Mesenchymal stem cell (in vitro differentiated cells and primary cell): ENCODE measurements around the gene GABRG3.

Experiments used
- DNase-seq: peaks from one replicate; pipeline ENCODE4 v3.0.0-alpha.2; 2013
- H2AFZ ChIP-seq: one replicate; pipeline ENCODE4 v1.6.1; 2013; ENCODE audit warnings: low read depth, mild to moderate bottlenecking, control low read depth, inconsistent platforms, low read length, moderate library complexity
- H2AK5ac ChIP-seq: 2 replicates; pipeline ENCODE4 v1.6.1; 2013; ENCODE audit warnings: low read length, moderate library complexity, mild to moderate bottlenecking, inconsistent platforms; ENCODE audit not compliant: severe bottlenecking
- H2BK120ac ChIP-seq: one replicate; pipeline ENCODE4 v1.6.1; 2013; ENCODE audit warnings: low read depth, mild to moderate bottlenecking, inconsistent platforms, low read length, moderate library complexity
- H2BK12ac ChIP-seq, 2 experiments: one replicate each; pipeline ENCODE4 v1.6.1; 2013; ENCODE audit warnings: inconsistent platforms in 2 of 2, low read length in 2 of 2, mild to moderate bottlenecking in 2 of 2, moderate library complexity in 2 of 2, control low read depth in 1 of 2
- H2BK15ac ChIP-seq: one replicate; pipeline ENCODE4 v1.6.1; 2013; ENCODE audit warnings: mild to moderate bottlenecking, low read depth, inconsistent platforms; ENCODE audit not compliant: poor library complexity, severe bottlenecking
- H2BK5ac ChIP-seq: 2 replicates; pipeline ENCODE4 v1.6.1; 2013; ENCODE audit warnings: low read depth, mild to moderate bottlenecking, low read length, control low read depth, inconsistent platforms; ENCODE audit not compliant: poor library complexity, severe bottlenecking
- H3K14ac ChIP-seq, 2 experiments: one replicate each; pipeline ENCODE4 v1.6.1; 2013; ENCODE audit warnings: inconsistent platforms in 2 of 2, low read length in 2 of 2, control low read depth in 1 of 2, mild to moderate bottlenecking in 1 of 2, moderate library complexity in 1 of 2
- H3K18ac ChIP-seq, 2 experiments: one replicate each; pipeline ENCODE4 v1.6.1; 2013; ENCODE audit warnings: inconsistent platforms in 2 of 2, low read length in 2 of 2, control low read depth in 1 of 2, low read depth in 1 of 2, mild to moderate bottlenecking in 1 of 2
- H3K23ac ChIP-seq, 2 experiments: one replicate each; pipeline ENCODE4 v1.6.1; 2013; ENCODE audit warnings: inconsistent platforms in 2 of 2, low read length in 2 of 2, mild to moderate bottlenecking in 2 of 2, moderate library complexity in 2 of 2, control low read depth in 1 of 2
- H3K27ac ChIP-seq: 2 replicates; pipeline ENCODE4 v1.5.1; 2013; ENCODE audit warnings: mild to moderate bottlenecking, moderate library complexity, low read length, control low read depth, inconsistent platforms; ENCODE audit not compliant: poor library complexity, severe bottlenecking
- H3K27me3 ChIP-seq, 2 experiments: 2 replicates each; pipeline versions ENCODE4 v1.6.1 to v1.7.0; 2013; ENCODE audit warnings: low read length in 2 of 2, mild to moderate bottlenecking in 2 of 2, moderate library complexity in 2 of 2, control low read depth in 1 of 2, inconsistent platforms in 1 of 2; ENCODE audit not compliant: control insufficient read depth in 1 of 2, insufficient read depth in 1 of 2
- H3K36me3 ChIP-seq, 2 experiments: 2 replicates each; pipeline versions ENCODE4 v1.6.1 to v1.7.0; 2013; ENCODE audit warnings: low read length in 2 of 2, control low read depth in 1 of 2, inconsistent platforms in 1 of 2, low read depth in 1 of 2, mild to moderate bottlenecking in 1 of 2; ENCODE audit not compliant: insufficient read depth in 2 of 2, control insufficient read depth in 1 of 2
- H3K4ac ChIP-seq, 2 experiments: one replicate each; pipeline ENCODE4 v1.6.1; 2013; ENCODE audit warnings: inconsistent platforms in 2 of 2, low read length in 2 of 2, mild to moderate bottlenecking in 2 of 2, moderate library complexity in 2 of 2, control low read depth in 1 of 2, low read depth in 1 of 2
- H3K4me1 ChIP-seq: 2 replicates; pipeline ENCODE4 v1.6.1; 2013; ENCODE audit warnings: low read depth, low read length, control low read depth; ENCODE audit not compliant: control insufficient read depth, insufficient read depth
- H3K4me2 ChIP-seq: 2 replicates; pipeline ENCODE4 v1.6.1; 2013; ENCODE audit warnings: low read length, mild to moderate bottlenecking, inconsistent platforms; ENCODE audit not compliant: poor library complexity, severe bottlenecking
- H3K4me3 ChIP-seq, 2 experiments: 2 replicates each; pipeline versions ENCODE4 v1.5.1 to v1.7.0; 2013; ENCODE audit warnings: low read length in 2 of 2, mild to moderate bottlenecking in 2 of 2, control low read depth in 1 of 2, low read depth in 1 of 2; ENCODE audit not compliant: insufficient read depth in 1 of 2
- H3K79me1 ChIP-seq: replicated peaks from 2 replicates; pipeline ENCODE4 v1.6.1; 2013; ENCODE audit warnings: mild to moderate bottlenecking, control low read depth, low read length, inconsistent platforms; ENCODE audit not compliant: poor library complexity, severe bottlenecking
- H3K9ac ChIP-seq: 2 replicates; pipeline ENCODE4 v1.7.0; 2013; ENCODE audit warnings: mild to moderate bottlenecking, low read length, moderate library complexity
- H3K9me3 ChIP-seq: 2 replicates; pipeline ENCODE4 v1.7.0; 2013; ENCODE audit warnings: mild to moderate bottlenecking, low read length; ENCODE audit not compliant: control insufficient read depth
- H4K8ac ChIP-seq: one replicate; pipeline ENCODE4 v1.6.1; 2013; ENCODE audit warnings: inconsistent platforms, mild to moderate bottlenecking, low read length, moderate library complexity
- H4K91ac ChIP-seq: one replicate; pipeline ENCODE4 v1.6.1; 2013; ENCODE audit warnings: mild to moderate bottlenecking, low read length, inconsistent platforms
- WGBS: methylation state at CpG from one replicate; pipeline ENCODE4 v1.1.7; 2013; ENCODE audit warnings: mixed read lengths; 5-methylcytosine and 5-hydroxymethylcytosine counted together

GABRG3 gene

GRCh38 chr15:27043770-27044169 lies 72.8 kb downstream of the GABRG3 start:
- no peak overlapping the region for H3K9ac ChIP-seq
- no peak overlapping the region for H3K4me3 ChIP-seq
- no peaks in the 10 kb centered on the region for H3K36me3 ChIP-seq
- H3K27ac ChIP-seq: no peak overlapping the region
- H3K4me1 ChIP-seq: no peaks in the 10 kb centered on the region
- H3K9me3 ChIP-seq: no peaks in the 10 kb centered on the region
- no peak overlapping the region for H3K4ac ChIP-seq
- no peak overlapping the region for H3K14ac ChIP-seq
- no peaks in the 10 kb centered on the region for H3K79me1 ChIP-seq
- no peak overlapping the region for H2BK12ac ChIP-seq
- no peak for DNase-seq
- no peak overlapping the region for H2BK15ac ChIP-seq
- no peak overlapping the region for H3K4me2 ChIP-seq
- no peak overlapping the region for H4K8ac ChIP-seq
- H3K18ac ChIP-seq: no peak overlapping the region
- no peak overlapping the region for H2AK5ac ChIP-seq
- H3K23ac ChIP-seq: no peak overlapping the region
- no peak overlapping the region for H4K91ac ChIP-seq
- WGBS: 73% methylated on average over 6 of the region's 6 CpGs
- H2BK5ac ChIP-seq: no peak overlapping the region
- H2BK120ac ChIP-seq: no peak overlapping the region
- no peaks in the 10 kb centered on the region for H3K27me3 ChIP-seq
- no peak overlapping the region for H2AFZ ChIP-seq

GRCh38 chr15:27045796-27046195 lies 74.8 kb downstream of the GABRG3 start:
- H3K4me1 ChIP-seq: no peaks in the 10 kb centered on the region
- 80% methylated on average over 11 of the region's 16 CpGs for WGBS
- no peak overlapping the region for H4K91ac ChIP-seq
- no peak for DNase-seq
- H3K79me1 ChIP-seq: no peaks in the 10 kb centered on the region
- H3K18ac ChIP-seq: no peak overlapping the region
- H3K36me3 ChIP-seq: no peaks in the 10 kb centered on the region
- H3K23ac ChIP-seq: no peak overlapping the region
- no peak overlapping the region for H2BK5ac ChIP-seq
- H4K8ac ChIP-seq: no peak overlapping the region
- no peak overlapping the region for H3K4ac ChIP-seq
- H2AFZ ChIP-seq: no peak overlapping the region
- H2AK5ac ChIP-seq: no peak overlapping the region
- H3K27ac ChIP-seq: no peak overlapping the region
- no peaks in the 10 kb centered on the region for H3K9me3 ChIP-seq
- no peaks in the 10 kb centered on the region for H3K27me3 ChIP-seq
- no peak overlapping the region for H3K14ac ChIP-seq
- no peak overlapping the region for H3K9ac ChIP-seq
- H3K4me2 ChIP-seq: no peak overlapping the region
- no peak overlapping the region for H3K4me3 ChIP-seq
- H2BK15ac ChIP-seq: no peak overlapping the region
- no peak overlapping the region for H2BK12ac ChIP-seq
- H2BK120ac ChIP-seq: no peak overlapping the region

DNA sequence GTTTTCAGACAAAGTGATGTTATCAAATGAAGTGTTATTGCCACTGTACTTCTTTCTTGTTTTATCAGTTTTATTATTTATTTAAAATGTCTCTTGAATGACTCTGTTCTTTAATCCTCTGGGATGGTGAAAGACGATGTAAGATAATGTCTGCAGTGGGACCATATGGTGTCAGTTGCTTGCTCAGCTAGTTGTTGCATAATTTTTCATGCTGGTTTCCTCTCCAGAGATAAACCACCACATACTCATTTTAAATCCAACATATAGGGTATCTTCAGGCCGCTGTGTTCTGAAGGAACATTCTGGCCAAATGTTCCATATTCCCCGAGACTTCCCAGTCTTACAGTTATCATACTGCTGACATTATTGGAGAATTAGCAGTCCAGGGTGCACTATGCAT lies 75.9 kb downstream of the GABRG3 start:
- Histone ChIP-seq H2BK5ac (no peak overlapping the region), H3K9ac (no peak overlapping the region), H4K91ac (no peak overlapping the region), H3K27me3 (no peaks in the 10 kb centered on the region), H3K27ac (no peak overlapping the region), H2AK5ac (no peak overlapping the region), H2AFZ (no peak overlapping the region), H3K36me3 (no peaks in the 10 kb centered on the region), H3K4me1 (no peaks in the 10 kb centered on the region), H3K4me3 (no peak overlapping the region), H3K14ac (no peak overlapping the region), H2BK120ac (no peak overlapping the region), H3K9me3 (no peaks in the 10 kb centered on the region), H2BK15ac (no peak overlapping the region), H3K79me1 (no peaks in the 10 kb centered on the region), H3K4me2 (no peak overlapping the region), H2BK12ac (no peak overlapping the region), H3K18ac (no peak overlapping the region), H3K4ac (no peak overlapping the region), H4K8ac (no peak overlapping the region), H3K23ac (no peak overlapping the region)
- WGBS: 65% methylated on average over 2 of the region's 3 CpGs
- no peak for DNase-seq

- peaks cover 1% of the 10 kb centered on the region for H3K4me1 ChIP-seq
- H3K14ac ChIP-seq: no peak overlapping the region
- H3K4ac ChIP-seq: no peak overlapping the region
- no peak overlapping the region for H3K18ac ChIP-seq
- DNase-seq: no peak
- H3K79me1 ChIP-seq: no peaks in the 10 kb centered on the region
- H3K9ac ChIP-seq: no peak overlapping the region
- no peak overlapping the region for H2BK15ac ChIP-seq
- H3K36me3 ChIP-seq: no peaks in the 10 kb centered on the region
- no peak overlapping the region for H4K8ac ChIP-seq
- no peak overlapping the region for H3K4me3 ChIP-seq
- no peak overlapping the region for H2BK12ac ChIP-seq
- H3K23ac ChIP-seq: no peak overlapping the region
- H3K9me3 ChIP-seq: no peaks in the 10 kb centered on the region
- H2BK5ac ChIP-seq: no peak overlapping the region
- no peaks in the 10 kb centered on the region for H3K27me3 ChIP-seq
- H2BK120ac ChIP-seq: no peak overlapping the region
- WGBS: 62% methylated on average over 4 of the region's 4 CpGs
- no peak overlapping the region for H2AK5ac ChIP-seq
- H2AFZ ChIP-seq: no peak overlapping the region
- no peak overlapping the region for H4K91ac ChIP-seq
- H3K27ac ChIP-seq: no peak overlapping the region
- no peak overlapping the region for H3K4me2 ChIP-seq
Observed at GRCh38 chr15:27050163-27050562, 79.2 kb downstream of the GABRG3 start.
